Small intestine (tissue), 7 donors: ENCODE data around the gene CCDC187. TPM values are rescaled to one million over a fixed set of nuclear protein-coding genes. Genes with fewer than 3 reads are reported as not detected.
A peak's percentile ranks its signal among the peaks of the same experiment; 100 is the strongest.

Experiments used
- DNase-seq, 2 donors: peaks; one replicate each; pipeline versions ENCODE4 v3.0.0 to v3.0.0-alpha.2; 2013
- FAIRE-seq: peaks from 2 replicates; lab custom pipeline; 2012; peaks lifted over from hg19 to GRCh38; lab: Jason Lieb, UNC
- H3K27ac ChIP-seq, 3 donors: one replicate each; pipeline ENCODE4 v1.5.1; 2013; ENCODE audit warnings: low read length in 2 of 3, mild to moderate bottlenecking in 2 of 3, control low read depth in 1 of 3, inconsistent platforms in 1 of 3, low read depth in 1 of 3, moderate library complexity in 1 of 3
- H3K27me3 ChIP-seq, 3 donors: one replicate each; pipeline ENCODE4 v1.6.1; 2013; ENCODE audit warnings: low read length in 3 of 3, inconsistent platforms in 1 of 3; ENCODE audit not compliant: control insufficient read depth in 3 of 3, insufficient read depth in 3 of 3
- H3K36me3 ChIP-seq, 3 donors: one replicate each; pipeline ENCODE4 v1.6.1; 2013; ENCODE audit warnings: low read length in 3 of 3, inconsistent platforms in 1 of 3, low read depth in 1 of 3, mild to moderate bottlenecking in 1 of 3, moderate library complexity in 1 of 3; ENCODE audit not compliant: control insufficient read depth in 3 of 3, insufficient read depth in 2 of 3
- H3K4me1 ChIP-seq, 3 donors: one replicate each; pipeline ENCODE4 v1.6.1; 2013; ENCODE audit warnings: low read length in 2 of 3, inconsistent platforms in 1 of 3, low read depth in 1 of 3, mild to moderate bottlenecking in 1 of 3, moderate library complexity in 1 of 3; ENCODE audit not compliant: control insufficient read depth in 3 of 3, insufficient read depth in 2 of 3
- H3K4me3 ChIP-seq, 3 donors: one replicate each; pipeline ENCODE4 v1.5.1; 2013; ENCODE audit warnings: low read length in 3 of 3, control low read depth in 1 of 3, inconsistent platforms in 1 of 3, low read depth in 1 of 3, mild to moderate bottlenecking in 1 of 3, moderate library complexity in 1 of 3
- H3K9me3 ChIP-seq, 2 donors: one replicate each; pipeline ENCODE4 v1.6.1; 2013; ENCODE audit warnings: low read depth in 1 of 2, low read length in 1 of 2; ENCODE audit not compliant: control insufficient read depth in 2 of 2, insufficient read depth in 1 of 2
- WGBS, 3 donors: extraction: QIAGEN DNeasy Blood & Tissue Kit; methylation state at CpG; one replicate each; pipeline ENCODE4 v1.1.7; 2013; 5-methylcytosine and 5-hydroxymethylcytosine counted together
- polyA plus RNA-seq, 4 donors: library from polyadenylated mRNA; stranded (reverse) in 3 of 4; unstranded in 1 of 4; fragments of 200-250 nt in 3 of 4; fragments of 120-200 nt in 1 of 4; gene quantifications; one replicate each; pipeline versions ENCODE4 v1.2.1 to v1.2.3, GENCODE V29; 2013
- donor health status: healthy with polysubstance abuse.
- donor health status: control.
- donor health status: control.
- donor health status: Bipolar disorder and iron deficiency.
- donor health status: healthy.

CCDC187 gene
- polyA plus RNA-seq, 4 donors = 0.01 to 2.7 TPM; not detected in 2

- Histone ChIP-seq H3K4me1 (no peaks in the 10 kb centered on the region), H3K9me3 (no peaks in the 10 kb centered on the region), H3K27me3 (no peaks in the 10 kb centered on the region), H3K27ac (no peak overlapping the region), H3K4me3 (no peak overlapping the region), H3K36me3 (peaks cover 0 to 62% (median 1%) of the 10 kb centered on the region in 3 donors)
- no peak for FAIRE-seq
- 93% methylated on average over 30 of the region's 30 CpGs for WGBS, 3 donors
- DNase-seq = no peak
These were observed 77.0 kb downstream of the CCDC187 start for GRCh38 chr9:136226680-136227407.

- 75 to 76% (median 76%) methylated on average over 29 to 30 of the region's 30 CpGs for WGBS, 3 donors
- H3K4me3 ChIP-seq = no peak overlapping the region
- H3K4me1 ChIP-seq = no peaks in the 10 kb centered on the region
- peaks cover 0 to 63% (median 1%) of the 10 kb centered on the region in 3 donors for H3K36me3 ChIP-seq
- H3K27ac ChIP-seq = peak overlapping the region in 1 of 3 donors; percentile 70
- H3K9me3 ChIP-seq = no peaks in the 10 kb centered on the region
- DNase-seq (peak; percentile 66 to 70), FAIRE-seq (no peak)
- H3K27me3 ChIP-seq = no peaks in the 10 kb centered on the region
These were observed 77.9 kb downstream of the CCDC187 start for GRCh38 chr9:136225748-136226679.

GRCh38 chr9:136225366-136225747 lies 78.5 kb downstream of the CCDC187 start:
- Histone ChIP-seq H3K4me1 (no peaks in the 10 kb centered on the region), H3K9me3 (no peaks in the 10 kb centered on the region), H3K27me3 (no peaks in the 10 kb centered on the region), H3K4me3 (no peak overlapping the region), H3K36me3 (peaks cover 0 to 65% (median 1%) of the 10 kb centered on the region in 3 donors), H3K27ac (peak overlapping the region in 1 of 3 donors; percentile 70)
- WGBS, 3 donors = 84 to 92% (median 85%) methylated on average over 19 of the region's 19 CpGs
- DNase-seq = no peak
- FAIRE-seq = no peak

- FAIRE-seq (no peak), DNase-seq (no peak)
- peak overlapping the region in 1 of 3 donors; percentile 11 for H3K27ac ChIP-seq
- no peaks in the 10 kb centered on the region for H3K27me3 ChIP-seq
- H3K9me3 ChIP-seq = no peaks in the 10 kb centered on the region
- H3K4me3 ChIP-seq = no peak overlapping the region
- peaks cover 0 to 73% (median 1%) of the 10 kb centered on the region in 3 donors for H3K36me3 ChIP-seq
- H3K4me1 ChIP-seq = no peaks in the 10 kb centered on the region
- WGBS, 3 donors = 90 to 96% (median 96%) methylated on average over 30 of the region's 30 CpGs
These were observed 79.8 kb downstream of the CCDC187 start for GRCh38 chr9:136223871-136224640.

- H3K9me3 ChIP-seq = no peaks in the 10 kb centered on the region
- no peak overlapping the region for H3K27ac ChIP-seq
- no peaks in the 10 kb centered on the region for H3K27me3 ChIP-seq
- no peaks in the 10 kb centered on the region for H3K4me1 ChIP-seq
- FAIRE-seq (no peak), DNase-seq (no peak)
- 93 to 95% (median 94%) methylated on average over 13 of the region's 13 CpGs for WGBS, 3 donors
- peaks cover 1 to 80% (median 6%) of the 10 kb centered on the region in 3 donors for H3K36me3 ChIP-seq
- H3K4me3 ChIP-seq = no peak overlapping the region
These were observed 81.0 kb downstream of the CCDC187 start for GRCh38 chr9:136222906-136223285.

GRCh38 chr9:136222166-136222905 lies 81.6 kb downstream of the CCDC187 start:
- DNase-seq (no peak), FAIRE-seq (no peak)
- Histone ChIP-seq H3K9me3 (no peaks in the 10 kb centered on the region), H3K4me3 (no peak overlapping the region), H3K36me3 (peaks cover 1 to 83% (median 6%) of the 10 kb centered on the region in 3 donors), H3K27me3 (no peaks in the 10 kb centered on the region), H3K4me1 (no peaks in the 10 kb centered on the region), H3K27ac (no peak overlapping the region)
- WGBS, 3 donors = 94 to 95% (median 94%) methylated on average over 38 of the region's 38 CpGs

- H3K9me3 ChIP-seq = no peaks in the 10 kb centered on the region
- no peaks in the 10 kb centered on the region for H3K4me1 ChIP-seq
- FAIRE-seq = no peak
- H3K36me3 ChIP-seq = peaks cover 3 to 83% (median 6%) of the 10 kb centered on the region in 3 donors
- WGBS, 3 donors = 84 to 86% (median 84%) methylated on average over 15 of the region's 15 CpGs
- H3K27ac ChIP-seq = no peak overlapping the region
- H3K27me3 ChIP-seq = no peaks in the 10 kb centered on the region
- H3K4me3 ChIP-seq = no peak overlapping the region
- peak in 1 of 2 donors; percentile 13 for DNase-seq
These were observed 83.7 kb downstream of the CCDC187 start for GRCh38 chr9:136220017-136220729.
